HFFc6 (cell line): Measurements from ENCODE around the gene PROM1. TPM values are rescaled to one million over a fixed set of nuclear protein-coding genes. Genes with fewer than 3 reads are reported as not detected.

Source experiments
- DNase-seq: peaks from one replicate; pipeline ENCODE4 v3.0.0-alpha.2; 2018
- H3K27ac Mint-ChIP-seq: 2 replicates; pipeline ENCODE4 v1.8.0; 2020; ENCODE audit warnings: mild to moderate bottlenecking, mixed read lengths
- H3K27me3 Mint-ChIP-seq: 2 replicates; pipeline ENCODE4 v1.8.0; 2021; ENCODE audit warnings: mild to moderate bottlenecking, moderate library complexity, mixed read lengths; ENCODE audit not compliant: insufficient read depth
- H3K36me3 Mint-ChIP-seq: 2 replicates; pipeline ENCODE4 v1.8.0; 2021; ENCODE audit warnings: low read depth, mixed read lengths
- H3K4me1 Mint-ChIP-seq: 2 replicates; pipeline ENCODE4 v1.8.0; 2020; ENCODE audit warnings: low read depth, mixed read lengths
- H3K4me3 Mint-ChIP-seq: 2 replicates; pipeline ENCODE4 v1.8.0; 2020; ENCODE audit warnings: mild to moderate bottlenecking, moderate library complexity, mixed read lengths
- H3K9me3 Mint-ChIP-seq: 2 replicates; pipeline ENCODE4 v1.8.0; 2020; ENCODE audit warnings: mild to moderate bottlenecking, mixed read lengths
- CTCF ChIP-seq: fragments of 200-600 bp; sonication (generic); IDR thresholded peaks from 2 replicates; pipeline ENCODE4 v1.5.0; 2021; ENCODE audit warnings: antibody characterized with exemption, mild to moderate bottlenecking
- total RNA-seq, 6 experiments: library from RNA; stranded (reverse); fragmentation: NEBNext Ultra II Directional; extraction: Animal tissue kit (Norgen Biotek cat#: 25700); gene quantifications; 2 replicates in 1 of 6; 3 replicates in 5 of 6; pipeline ENCODE4 v1.2.3, GENCODE V29; 2021

The PROM1 gene
- total RNA-seq, 6 experiments from 2014 or later: 0.28 TPM; not detected in 5

DNA sequence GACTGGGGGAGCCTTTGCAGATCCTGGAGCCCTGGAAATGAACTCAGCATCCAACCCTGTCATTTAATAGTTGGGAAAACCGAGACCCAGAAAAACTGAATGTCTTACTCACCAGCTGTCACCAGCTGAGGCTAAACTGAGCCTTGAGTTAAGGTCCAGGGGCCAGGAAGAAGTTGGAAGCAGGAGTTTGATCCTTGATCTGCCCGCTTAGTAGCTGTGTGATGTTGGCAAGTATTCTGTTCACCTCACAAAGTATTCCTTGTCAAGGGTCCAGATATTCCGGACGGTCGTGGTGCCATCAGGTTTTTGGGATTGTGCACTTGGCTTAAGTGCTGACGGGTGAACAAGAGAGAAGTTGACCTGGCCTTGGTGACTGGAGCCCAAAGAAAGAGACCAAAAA lies 30.7 kb upstream of the PROM1 start:
- Mint-ChIP-seq H3K36me3 (no peaks in the 10 kb centered on the region), H3K4me1 (no peaks in the 10 kb centered on the region), H3K4me3 (no peak overlapping the region), H3K9me3 (no peaks in the 10 kb centered on the region), H3K27ac (no peak overlapping the region), H3K27me3 (peaks cover 22% of the 10 kb centered on the region)
- no peak for TF ChIP-seq CTCF
- no peak for DNase-seq

GRCh38 chr4:16113741-16114140 lies 29.9 kb upstream of the PROM1 start:
- H3K27me3 Mint-ChIP-seq: peaks cover 22% of the 10 kb centered on the region
- TF ChIP-seq CTCF: no peak
- no peak for DNase-seq
- H3K27ac Mint-ChIP-seq: no peak overlapping the region
- no peak overlapping the region for H3K4me3 Mint-ChIP-seq
- no peaks in the 10 kb centered on the region for H3K4me1 Mint-ChIP-seq
- H3K9me3 Mint-ChIP-seq: no peaks in the 10 kb centered on the region
- H3K36me3 Mint-ChIP-seq: no peaks in the 10 kb centered on the region

DNA sequence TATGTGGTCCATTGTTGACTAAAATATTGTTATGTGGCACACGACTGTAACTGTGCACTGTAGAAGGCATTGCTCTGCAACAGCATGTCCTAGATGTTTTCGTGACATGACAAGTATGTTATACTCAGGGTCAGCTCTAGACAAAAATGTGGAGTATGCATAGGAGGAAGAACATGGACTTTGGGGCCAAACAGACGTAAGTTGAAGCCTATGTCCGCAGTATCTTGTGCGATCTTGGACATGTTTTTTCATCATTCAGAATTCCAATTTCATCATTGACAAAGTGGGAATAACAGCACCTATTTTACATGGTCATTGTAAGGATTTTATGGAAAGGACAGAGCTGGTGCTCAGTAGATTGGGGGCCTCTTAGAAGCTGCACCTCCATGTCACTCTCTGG lies 27.7 kb upstream of the PROM1 start:
- no peaks in the 10 kb centered on the region for H3K36me3 Mint-ChIP-seq
- no peak overlapping the region for H3K27ac Mint-ChIP-seq
- no peak for DNase-seq
- peaks cover 22% of the 10 kb centered on the region for H3K27me3 Mint-ChIP-seq
- TF ChIP-seq CTCF: no peak
- H3K4me3 Mint-ChIP-seq: no peak overlapping the region
- no peaks in the 10 kb centered on the region for H3K4me1 Mint-ChIP-seq
- no peaks in the 10 kb centered on the region for H3K9me3 Mint-ChIP-seq

GRCh38 chr4:16110661-16111290 lies 27.0 kb upstream of the PROM1 start:
- H3K27me3 Mint-ChIP-seq: peaks cover 26% of the 10 kb centered on the region
- TF ChIP-seq CTCF: no peak
- no peak for DNase-seq
- no peak overlapping the region for H3K4me3 Mint-ChIP-seq
- H3K36me3 Mint-ChIP-seq: no peaks in the 10 kb centered on the region
- H3K9me3 Mint-ChIP-seq: no peaks in the 10 kb centered on the region
- H3K4me1 Mint-ChIP-seq: no peaks in the 10 kb centered on the region
- H3K27ac Mint-ChIP-seq: no peak overlapping the region

GRCh38 chr4:16110199-16110598 lies 26.4 kb upstream of the PROM1 start:
- peaks cover 26% of the 10 kb centered on the region for H3K27me3 Mint-ChIP-seq
- DNase-seq: no peak

More at GRCh38 chr4:16110199-16110598, 26.4 kb upstream of the PROM1 start:
- Mint-ChIP-seq H3K27ac (no peak overlapping the region), H3K36me3 (no peaks in the 10 kb centered on the region), H3K4me3 (no peak overlapping the region), H3K9me3 (no peaks in the 10 kb centered on the region), H3K4me1 (no peaks in the 10 kb centered on the region)
- no peak for TF ChIP-seq CTCF
